GM21381 (cell line): ENCODE measurements around the gene IFNA7.
"Not testable (repeated sequence)": the region's sequence is repeated elsewhere in the genome, so short reads cannot be mapped to it uniquely, and the experiment has no call there.

ENCODE experiments used
- ATAC-seq: cut with Tn5 transposase; IDR thresholded peaks from one replicate; pipeline ENCODE4 v1.9.1; 2021; ENCODE audit warnings: mild to moderate bottlenecking, moderate library complexity; ENCODE audit not compliant: unreplicated experiment

Gene IFNA7

GRCh38 chr9:21182810-21183736 is 18.9 kb downstream of the IFNA7 start:
- peak; percentile 92 for ATAC-seq

GRCh38 chr9:21174671-21175070 is 27.3 kb downstream of the IFNA7 start:
- ATAC-seq = no peak

- no peak for ATAC-seq
Measured at GRCh38 chr9:21172156-21172555, 29.8 kb downstream of the IFNA7 start.

- ATAC-seq = no peak
Measured at GRCh38 chr9:21171351-21171750, 30.7 kb downstream of the IFNA7 start.

- not testable (repeated sequence) for ATAC-seq
Measured at GRCh38 chr9:21166560-21166959, 35.4 kb downstream of the IFNA7 start, which contains the start of gene IFNA21. IFNA21 (minus strand) TSS chr9:21166660; CDS start chr9:21166612, 48 bp downstream.

- no peak for ATAC-seq
Measured at GRCh38 chr9:21165516-21165915, 36.5 kb downstream of the IFNA7 start.

- ATAC-seq = peak; percentile 95
Measured at GRCh38 chr9:21160178-21160577, 41.8 kb downstream of the IFNA7 start.

- ATAC-seq = no peak
Measured at GRCh38 chr9:21155501-21155900, 46.5 kb downstream of the IFNA7 start.

GRCh38 chr9:21154018-21154608 is 47.9 kb downstream of the IFNA7 start:
- ATAC-seq = peak; percentile 89

- peak; percentile 37 for ATAC-seq
Measured at GRCh38 chr9:21153336-21154017, 48.5 kb downstream of the IFNA7 start.
